HG02642 (cell line): ENCODE results near the gene NEK3.
A peak's percentile ranks its signal among the peaks of the same experiment; 100 is the strongest.
"Not testable (repeated sequence)": the region's sequence is repeated elsewhere in the genome, so short reads cannot be mapped to it uniquely, and the experiment has no call there.

ENCODE experiments used
- ATAC-seq: cut with Tn5 transposase; IDR thresholded peaks from one replicate; pipeline ENCODE4 v1.9.1; 2021; ENCODE audit warnings: mild to moderate bottlenecking; ENCODE audit not compliant: unreplicated experiment, poor library complexity

NEK3 gene

DNA sequence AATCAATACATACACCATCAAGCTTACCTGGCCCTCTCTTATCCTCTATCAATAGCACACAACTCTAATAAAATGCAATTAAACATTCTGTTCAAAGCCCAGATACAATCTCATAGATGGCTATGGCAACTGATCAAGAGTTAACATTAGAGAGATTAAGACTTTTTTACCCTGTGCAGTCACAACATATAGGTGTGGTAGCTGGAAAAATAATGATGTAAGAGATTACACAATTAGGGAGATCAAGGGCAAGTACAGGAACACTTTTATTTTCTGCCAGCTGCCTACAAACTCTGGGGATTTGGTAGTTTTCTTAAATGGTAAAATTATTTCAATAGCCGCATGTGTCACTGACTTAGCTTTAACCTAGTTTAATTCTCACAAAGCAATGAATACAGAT lies 12.3 kb upstream of the NEK3 start:
- not testable (repeated sequence) for ATAC-seq

DNA sequence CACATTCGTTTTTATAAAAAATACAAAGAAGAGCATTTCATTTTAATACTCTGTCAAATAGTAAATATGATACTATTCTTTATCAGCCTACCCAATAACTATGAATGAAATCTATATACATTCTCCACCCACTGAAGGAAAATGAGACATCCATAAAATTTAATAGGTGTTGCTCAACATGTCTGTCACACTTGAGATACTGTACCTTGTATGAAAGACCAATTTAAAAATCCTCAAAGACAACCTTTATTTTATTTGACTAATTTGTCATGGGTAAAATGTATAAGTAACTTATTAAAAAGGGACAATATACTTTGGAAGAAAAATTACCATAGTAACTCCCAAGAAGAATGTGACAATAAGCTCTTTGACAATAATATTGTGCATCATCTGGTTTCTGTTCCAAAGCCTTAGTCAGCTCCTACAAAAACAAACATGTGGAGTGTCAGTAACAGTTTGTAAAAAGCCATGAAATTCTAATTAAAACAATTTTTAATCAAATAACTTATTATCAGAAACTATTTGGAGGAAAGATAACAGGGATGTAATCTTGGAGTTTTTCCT lies 11.5 kb upstream of the NEK3 start:
- ATAC-seq, result not testable (repeated sequence)

DNA sequence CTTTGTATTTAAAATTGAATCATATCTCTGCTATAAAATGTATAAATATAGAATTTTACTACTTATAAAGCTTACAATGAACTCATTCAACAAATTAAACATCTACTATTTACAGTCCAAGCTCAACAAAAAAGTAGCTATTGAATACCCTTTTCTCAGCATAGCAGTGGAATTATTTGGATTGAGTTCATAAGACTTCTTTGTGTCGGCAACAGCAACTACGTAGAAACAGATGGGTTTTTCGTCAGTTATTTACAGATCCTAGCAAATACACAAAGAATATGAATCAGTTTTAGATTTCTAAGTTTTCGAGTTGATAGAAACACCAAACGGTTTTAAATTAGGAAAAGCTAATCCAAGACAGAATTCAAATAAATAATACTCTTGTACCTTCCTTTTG lies 10.4 kb upstream of the NEK3 start:
- no peak for ATAC-seq

DNA sequence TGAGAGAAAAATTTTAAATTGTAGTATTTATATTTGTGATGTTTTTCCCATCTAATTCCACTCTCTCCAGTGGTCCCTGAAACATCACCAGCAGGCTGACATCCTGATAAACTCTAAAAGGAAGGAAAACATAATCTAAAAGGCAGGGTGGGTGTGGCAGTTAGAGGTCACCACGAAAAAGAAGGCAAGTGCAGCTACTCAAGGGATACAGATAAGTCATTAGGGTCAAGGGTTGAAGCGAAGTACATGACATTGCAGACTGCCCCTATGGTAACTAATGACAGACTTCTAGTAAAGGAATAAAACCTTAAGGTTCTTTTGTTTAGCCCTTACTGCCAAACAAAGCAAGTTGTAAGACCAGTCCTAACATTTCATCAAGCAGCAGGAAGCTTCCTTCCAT lies 6.0 kb upstream of the NEK3 start:
- ATAC-seq, result no peak

DNA sequence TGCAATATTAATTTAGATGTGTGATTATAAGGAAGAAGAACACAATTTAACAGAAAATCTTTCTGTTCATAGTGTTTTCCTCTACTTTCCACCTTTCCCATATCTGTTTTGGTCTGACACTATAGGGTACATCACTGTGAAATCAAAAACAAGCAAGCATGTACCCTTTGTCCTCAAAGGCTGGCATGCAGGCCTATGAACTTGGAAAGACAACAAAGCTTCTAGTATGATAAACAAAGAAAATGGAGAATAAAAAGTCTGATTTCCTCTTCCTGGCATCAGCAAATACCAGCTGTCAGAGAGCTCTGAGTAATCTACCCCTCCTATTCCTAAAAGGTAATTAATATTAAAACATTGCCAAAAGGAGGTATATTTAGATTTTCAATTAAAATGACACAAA lies 5.6 kb upstream of the NEK3 start:
- no peak for ATAC-seq

DNA sequence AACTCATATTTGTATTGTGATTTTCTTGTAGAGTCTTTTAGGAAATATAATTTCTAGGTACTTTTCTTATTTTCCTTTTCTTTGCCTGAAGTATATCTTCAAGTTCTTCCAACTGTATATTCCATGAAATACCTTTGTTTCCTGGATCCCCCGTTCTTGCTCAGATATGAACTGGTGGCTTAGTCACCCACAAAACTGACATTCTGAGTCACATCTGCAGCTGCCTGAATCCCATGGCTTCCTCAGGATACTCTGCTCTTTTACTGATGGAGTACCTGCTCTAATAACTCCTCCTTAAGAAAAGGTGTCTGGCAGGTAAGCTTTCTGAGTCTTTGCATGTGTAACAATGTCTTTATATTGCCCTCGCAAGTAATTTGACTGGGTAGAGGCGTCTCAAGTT lies 4.5 kb upstream of the NEK3 start:
- not testable (repeated sequence) for ATAC-seq

DNA sequence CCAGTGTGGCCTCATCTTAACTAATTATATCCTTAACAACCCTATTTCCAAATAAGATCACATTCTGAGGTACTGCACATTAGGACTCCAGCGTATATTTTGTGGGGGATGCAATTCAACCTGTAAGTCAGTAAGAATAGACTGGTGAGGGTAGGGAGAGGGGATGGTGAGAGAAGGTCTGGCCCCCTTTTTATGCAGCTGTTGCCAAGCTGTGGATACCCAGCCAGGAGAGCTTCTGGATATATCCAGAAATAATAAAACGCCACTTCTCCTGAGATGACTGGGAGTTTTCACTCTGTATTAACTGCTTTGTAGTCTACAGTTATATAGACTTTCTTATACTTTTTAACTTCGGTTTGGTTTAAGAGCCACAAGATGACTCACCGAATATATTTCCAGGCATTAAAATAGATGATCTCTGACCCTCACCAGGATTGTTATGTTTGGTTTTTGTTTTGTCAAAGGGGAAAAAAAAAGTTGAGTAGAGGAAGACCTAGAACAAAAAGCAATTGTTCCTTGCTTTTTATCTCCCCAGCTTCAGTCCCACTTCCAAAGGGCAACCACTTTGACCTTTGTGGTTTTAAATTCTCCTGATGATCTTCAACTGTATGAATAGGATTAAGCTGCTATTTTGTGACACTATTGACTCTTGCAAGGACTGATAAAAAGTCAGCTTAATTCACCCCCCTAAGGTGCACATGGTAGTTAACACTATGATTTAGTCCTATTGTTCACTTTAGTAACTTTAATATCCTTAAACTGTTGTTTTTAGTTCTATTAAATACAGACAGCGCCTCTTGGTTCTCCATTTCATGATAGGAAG lies 3.1 kb upstream of the NEK3 start:
- ATAC-seq, result no peak

DNA sequence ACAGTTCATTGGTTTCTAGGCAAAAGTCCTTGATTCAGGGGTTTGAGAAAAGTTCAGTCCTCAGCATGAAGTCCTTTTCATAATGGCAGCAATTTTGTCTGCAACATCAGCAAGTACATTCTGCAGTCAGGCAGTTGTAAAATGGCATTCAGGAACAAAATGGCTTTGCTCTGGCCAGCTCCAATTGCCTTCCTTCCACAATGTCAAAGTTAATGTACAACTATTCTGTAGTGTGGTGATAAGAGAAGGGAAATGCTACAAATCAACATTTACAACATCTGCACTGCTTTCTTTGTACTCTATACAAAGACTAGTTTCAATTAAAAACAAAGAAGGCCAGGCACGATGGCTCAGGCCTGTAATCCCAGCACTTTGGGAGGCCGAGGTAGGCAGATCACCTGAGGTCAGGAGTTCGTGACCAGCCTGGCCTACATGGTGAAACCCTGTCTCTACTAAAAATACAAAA lies 1.8 kb upstream of the NEK3 start:
- ATAC-seq, result no peak

DNA sequence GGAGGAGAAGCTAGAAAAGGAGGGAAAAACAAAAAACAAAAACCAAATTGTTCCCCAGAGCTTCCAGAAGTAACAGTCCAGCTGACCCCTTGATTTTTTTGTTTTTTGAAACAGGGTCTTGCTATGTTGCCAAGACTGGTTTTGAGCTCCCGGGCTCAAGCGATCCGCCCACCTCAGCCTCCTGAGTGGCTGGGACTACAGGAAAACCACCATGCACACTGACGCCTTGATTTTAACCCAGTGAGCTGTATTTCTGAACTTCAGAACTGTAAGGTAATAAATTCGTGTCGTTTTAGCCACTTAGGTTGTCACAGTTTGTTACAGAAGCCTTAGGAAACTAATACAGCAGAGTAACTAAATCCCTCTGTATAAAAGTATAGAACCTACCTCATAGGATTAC lies 1.1 kb upstream of the NEK3 start:
- no peak for ATAC-seq

DNA sequence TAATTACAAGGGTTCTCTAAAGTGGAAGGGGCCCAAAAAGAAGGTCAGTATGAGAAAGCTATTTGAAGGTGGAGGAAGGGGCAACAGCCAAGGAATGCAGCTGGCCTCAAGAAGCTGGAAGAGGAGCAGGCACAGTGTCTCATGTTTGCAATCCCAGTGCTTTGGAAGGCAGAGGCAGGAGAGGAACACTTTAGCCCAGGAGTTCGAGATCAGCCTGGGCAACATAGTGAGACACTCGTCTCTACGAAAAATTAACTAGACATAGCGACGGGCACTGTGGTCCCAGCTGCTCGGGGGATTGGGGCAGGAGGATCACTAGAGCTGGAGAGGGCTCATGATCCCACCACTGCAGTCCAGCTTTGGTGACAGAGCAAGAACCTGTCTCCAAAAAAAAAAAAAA lies 656 bp upstream of the NEK3 start:
- no peak for ATAC-seq

DNA sequence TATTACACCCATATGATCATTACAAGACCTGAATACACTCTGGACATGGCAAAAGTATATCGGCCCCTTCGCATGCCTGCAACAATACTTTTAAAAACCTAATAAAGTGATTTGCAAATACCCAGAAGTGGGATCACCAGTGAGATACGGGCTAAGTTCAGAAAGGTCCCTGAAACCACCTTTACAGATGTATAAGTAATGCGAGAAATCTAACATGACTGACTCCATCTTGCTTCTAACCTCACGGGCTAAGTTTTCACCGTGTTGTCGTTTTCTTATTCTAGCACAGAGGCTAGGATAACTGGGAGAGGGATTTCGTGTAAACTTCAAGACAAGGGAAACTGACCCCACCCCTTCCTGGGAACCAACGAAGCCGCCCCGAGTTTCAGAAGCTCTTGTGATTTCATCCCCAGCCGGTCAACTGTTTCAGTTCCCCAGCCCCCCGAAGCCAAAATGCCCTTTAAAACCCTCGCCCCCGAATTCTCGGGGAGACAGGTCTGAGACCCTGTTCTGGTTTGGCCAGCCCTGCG lies 703 bp downstream of the NEK3 start:
- ATAC-seq, result peak; percentile 45

DNA sequence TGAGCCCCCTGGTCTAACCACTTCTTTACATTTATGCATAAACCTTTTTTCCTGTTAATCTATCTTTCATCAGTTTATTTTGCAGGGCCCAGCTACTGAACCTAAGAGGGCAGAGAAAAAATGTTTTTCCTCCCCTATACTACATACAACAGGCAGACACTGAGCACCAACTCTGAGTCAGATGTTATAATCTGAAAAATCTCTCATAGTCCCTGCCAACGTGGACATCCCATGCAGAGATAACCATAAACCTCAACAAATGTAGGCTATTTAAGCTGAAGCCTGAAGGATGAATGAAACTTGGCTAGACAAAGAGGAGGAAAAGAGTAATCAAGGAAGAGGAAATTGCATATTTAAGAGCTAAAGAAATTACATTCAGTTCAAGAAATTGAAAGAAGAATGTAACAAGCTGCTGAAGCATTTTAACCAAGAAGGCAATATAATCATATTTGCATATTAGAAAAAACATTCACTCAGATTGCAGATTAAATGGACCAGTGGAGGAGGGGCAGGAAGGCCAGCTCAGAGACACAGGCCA lies 2.6 kb downstream of the NEK3 start:
- ATAC-seq, result no peak

DNA sequence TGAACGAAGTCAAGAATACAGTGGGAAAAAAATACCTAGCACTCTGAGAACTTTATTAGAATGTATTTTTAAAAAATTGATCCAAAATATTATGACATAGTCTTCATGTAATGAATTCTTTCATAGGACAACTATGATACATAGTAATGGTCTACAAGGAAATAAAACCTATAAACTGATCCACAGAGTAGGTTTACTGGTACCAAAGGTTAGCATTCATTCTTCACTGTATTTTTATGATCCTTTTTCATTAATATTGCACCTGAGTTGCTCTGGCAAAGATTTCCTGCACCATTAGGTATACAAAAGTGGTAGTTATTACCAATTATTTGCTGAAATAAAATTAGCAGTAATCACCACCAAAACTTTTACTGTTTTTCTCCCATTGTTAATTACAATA lies 4.2 kb downstream of the NEK3 start:
- ATAC-seq, result no peak

DNA sequence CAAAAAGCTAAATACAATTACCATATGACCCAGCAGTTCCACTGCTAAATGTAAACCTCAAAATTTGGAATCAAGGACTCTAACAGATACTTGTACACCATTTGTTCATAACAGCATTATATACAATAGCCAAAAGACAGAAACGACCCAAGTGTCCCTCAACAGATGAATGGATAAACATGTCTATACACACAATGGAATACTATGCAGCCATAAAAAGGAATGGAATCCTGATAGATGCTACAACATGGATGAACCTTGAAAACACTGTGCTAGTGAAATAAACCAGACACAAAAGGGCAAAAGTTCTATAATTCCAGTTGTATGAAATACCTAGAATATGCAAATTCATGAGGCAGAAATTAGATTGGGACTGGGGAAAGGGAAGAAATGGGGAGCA lies 12.2 kb downstream of the NEK3 start:
- ATAC-seq, result no peak

DNA sequence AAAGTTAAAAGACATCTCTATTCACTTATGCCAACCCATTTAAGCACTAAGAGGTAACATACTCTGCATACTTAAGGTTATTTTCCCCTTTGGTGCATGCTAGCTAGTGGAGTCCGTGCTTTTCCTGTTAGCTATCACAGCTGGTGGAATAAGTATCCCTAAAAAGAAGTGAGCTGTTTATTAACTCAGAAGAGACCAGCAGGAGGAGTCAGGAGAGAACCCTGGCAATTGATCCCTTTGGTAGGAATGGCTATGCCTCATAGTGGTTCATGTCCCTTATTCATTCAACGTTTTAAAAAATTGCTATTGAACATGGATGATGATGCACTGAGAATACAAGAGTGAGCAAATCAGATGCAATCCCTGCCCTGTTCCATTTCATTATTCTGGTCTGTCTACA lies 18.1 kb downstream of the NEK3 start:
- ATAC-seq, result no peak

DNA sequence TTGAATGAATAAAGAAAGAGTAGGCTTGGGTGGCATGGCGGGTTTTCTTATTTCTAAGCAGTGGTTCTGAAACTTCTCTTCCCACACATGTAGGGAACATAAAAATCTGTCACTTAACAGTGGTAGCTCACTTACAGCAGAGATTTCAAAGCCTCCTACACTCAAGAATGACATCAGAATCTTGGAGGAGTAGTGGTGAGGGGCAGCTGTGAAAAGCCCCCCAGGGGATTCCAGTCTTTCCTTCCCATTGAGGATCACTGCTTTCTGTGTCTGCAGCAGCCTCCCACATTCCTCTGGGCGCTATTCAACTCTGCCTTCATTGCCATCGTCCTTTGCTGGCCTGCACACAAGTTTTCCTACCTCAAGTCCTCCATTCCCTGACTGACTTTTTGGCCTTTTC lies 21.9 kb downstream of the NEK3 start:
- ATAC-seq, result no peak

DNA sequence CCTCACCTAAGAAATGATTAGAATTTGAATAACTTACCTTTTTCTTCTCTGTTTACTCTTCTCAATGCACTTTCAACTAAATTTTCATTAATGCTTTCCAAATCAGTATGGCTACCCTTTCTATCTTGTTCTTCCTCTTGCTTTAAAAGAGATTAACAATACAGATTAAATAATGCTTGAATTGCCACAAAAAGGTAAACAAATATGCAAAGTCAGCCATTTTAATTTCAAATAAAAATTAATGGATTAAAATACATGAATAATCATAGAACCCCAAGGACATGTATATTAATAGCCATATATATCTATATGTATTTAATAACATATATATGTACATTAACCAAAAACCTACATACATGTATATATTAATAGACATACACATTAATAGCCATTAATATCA lies 22.6 kb downstream of the NEK3 start:
- ATAC-seq, result no peak

DNA sequence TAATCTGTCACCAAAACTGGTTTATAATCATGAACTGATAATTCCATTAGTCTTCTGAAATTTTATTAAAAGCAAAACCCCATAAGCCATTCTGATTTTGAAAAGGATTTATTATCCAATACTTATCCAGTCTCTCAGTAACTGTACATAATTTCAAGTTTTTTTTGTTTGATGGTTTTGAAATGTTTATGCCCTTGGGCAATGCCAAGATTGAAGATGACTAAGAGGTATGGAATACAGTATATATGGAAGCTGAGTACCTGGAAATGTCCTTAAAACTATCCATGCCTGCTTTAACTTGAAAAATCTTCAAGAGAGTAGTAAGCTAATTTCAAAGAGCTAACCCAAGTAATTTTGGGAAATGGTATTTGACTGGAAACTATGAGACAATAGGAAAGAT lies 28.8 kb downstream of the NEK3 start:
- no peak for ATAC-seq

DNA sequence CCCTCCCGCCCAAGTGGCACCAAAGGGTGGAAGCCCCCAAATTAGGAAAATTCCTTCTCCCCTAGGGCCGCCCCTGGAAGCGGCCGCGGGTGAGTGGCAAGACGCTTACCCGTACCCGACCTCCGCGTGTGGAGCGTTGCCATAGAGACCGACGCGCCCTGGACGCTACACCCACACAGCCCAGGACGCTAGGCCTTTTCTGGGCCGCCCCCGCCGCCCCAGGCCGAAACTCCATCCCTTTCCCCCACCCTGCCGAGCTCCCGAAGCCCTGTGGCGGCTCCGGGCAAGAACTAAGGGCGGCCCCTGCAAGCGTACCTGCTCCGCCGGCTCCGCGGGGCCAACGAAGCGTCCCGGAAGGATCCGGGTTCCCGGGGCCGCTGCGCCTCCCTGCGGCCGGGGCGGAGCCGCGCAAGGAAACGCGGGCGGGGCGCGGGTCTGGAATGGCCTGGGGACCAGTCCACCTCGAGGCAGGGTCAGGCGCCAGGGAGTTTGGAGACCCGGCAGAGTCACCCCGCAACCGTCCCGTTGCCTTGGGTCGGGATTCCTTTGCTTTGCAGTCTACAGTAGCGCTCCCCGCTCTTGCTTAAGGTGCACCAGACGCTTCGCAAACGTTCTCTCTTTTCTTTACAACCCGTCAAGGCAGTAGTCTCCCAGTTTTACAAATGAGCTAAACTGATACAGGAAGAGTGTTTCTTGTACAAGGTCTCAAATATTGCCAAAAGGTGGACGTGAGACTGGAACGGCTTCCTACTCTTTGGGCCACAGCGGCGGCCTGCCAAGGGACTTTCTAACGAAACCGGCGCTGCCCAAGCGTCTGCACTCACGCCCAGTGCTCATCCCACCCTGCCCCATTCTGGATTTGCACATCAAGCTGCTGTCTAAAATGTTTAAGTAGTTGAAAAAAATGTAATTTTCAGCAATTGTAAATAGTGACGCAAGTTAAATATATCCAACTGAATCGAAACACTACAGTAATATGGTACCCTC lies 30.4 kb downstream of the NEK3 start, which contains the start of gene NEK5:
Gene NEK5, minus strand, starts transcription at position 360 of the 987 bp plus-strand sequence. CDS start 1,591 bp downstream, outside the sequence.
- ATAC-seq, result peak; percentile 79
